Measurements from ENCODE around the gene C15orf61. TPM values are rescaled to one million over a fixed set of nuclear protein-coding genes. Genes with fewer than 3 reads are reported as not detected.

C15orf61 gene
- polyA plus RNA-seq, 1 donor from 2014 or later = 20.6 TPM

DNA sequence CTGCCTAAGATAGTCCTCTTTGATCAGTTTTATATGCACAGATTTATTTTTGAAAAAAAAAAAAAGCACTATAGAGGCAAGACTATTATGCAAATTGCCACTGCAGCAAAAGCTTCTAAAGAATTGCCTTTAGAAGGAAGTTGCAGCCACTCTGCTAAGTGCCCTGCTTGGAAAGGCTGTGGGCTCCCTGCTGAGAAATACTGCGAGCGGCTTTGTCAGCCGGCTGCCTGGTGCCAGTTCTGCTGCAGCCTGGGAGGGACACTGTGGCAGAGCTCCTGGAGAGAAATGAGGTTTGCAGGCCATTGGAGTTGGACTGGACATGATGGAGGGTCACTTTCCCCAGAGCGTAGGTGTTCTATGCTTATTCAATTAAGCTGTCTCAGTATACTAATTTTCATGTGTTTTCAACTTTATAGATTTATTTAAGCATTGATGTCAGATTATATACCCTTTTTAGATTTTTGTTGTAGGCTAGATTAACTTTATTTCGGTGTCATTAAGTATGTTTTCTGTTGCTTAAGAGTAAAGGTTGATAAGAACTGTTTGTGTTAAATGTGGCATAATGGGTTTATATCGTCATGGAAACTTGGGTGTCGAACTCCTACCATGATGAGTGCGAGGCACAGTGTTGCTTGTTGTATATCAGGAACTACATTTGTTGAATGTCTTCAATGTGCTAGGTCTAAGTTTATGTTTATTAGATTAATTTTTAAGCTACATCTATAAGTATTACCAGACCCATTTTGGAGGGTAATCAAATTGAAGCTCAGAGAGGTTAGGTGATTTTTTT, 28.1 kb downstream of the C15orf61 start:
- Histone ChIP-seq H3K27ac (ENCODE audit: low read length) (peak overlapping the region; percentile 73), H3K27me3 (ENCODE audit: insufficient read depth, low read depth, low read length) (no peaks in the 10 kb centered on the region), H3F3A (ENCODE audit: insufficient read depth, low read length, poor library complexity, severe bottlenecking) (no peaks in the 10 kb centered on the region), H4K20me1 (ENCODE audit: insufficient read depth) (no peaks in the 10 kb centered on the region), H3K4me3 (ENCODE audit: low read length) (peak overlapping the region; percentile 56), H2AFZ (ENCODE audit: low read depth, low read length) (no peak overlapping the region), H3K4me2 (ENCODE audit: low read length) (peak overlapping the region; percentile 72), H3K9me2 (ENCODE audit: insufficient read depth, low read length) (no peaks in the 10 kb centered on the region), H3K9ac (ENCODE audit: low read length) (peak overlapping the region; percentile 51), H3K9me3 (ENCODE audit: low read length) (no peaks in the 10 kb centered on the region), H3K79me2 (replicated peaks; ENCODE audit: insufficient read depth, low read length) (peaks cover 16% of the 10 kb centered on the region), H3K36me3 (ENCODE audit: insufficient read depth, low read length) (no peaks in the 10 kb centered on the region)
- TF ChIP-seq RAD21 (conservative IDR thresholded peaks at IDR 0.05) (peak; percentile 56), EZH2 (IDR thresholded peaks at IDR 0.05; ENCODE audit: borderline replicate concordance, insufficient read depth, low read length, poor library complexity, severe bottlenecking) (no peak), SMC3 (conservative IDR thresholded peaks at IDR 0.05; ENCODE audit: poor library complexity) (peak; percentile 45), MXI1 (conservative IDR thresholded peaks at IDR 0.05; ENCODE audit: poor library complexity, severe bottlenecking) (no peak), POLR2AphosphoS5 (IDR thresholded peaks at IDR 0.05) (peak; percentile 59), TAF1 (IDR thresholded peaks at IDR 0.05; ENCODE audit: low read depth) (peak; percentile 55), EP300 (conservative IDR thresholded peaks at IDR 0.05; ENCODE audit: poor library complexity, severe bottlenecking) (peak; percentile 72)
- TF ChIP-seq, protein P1, sequence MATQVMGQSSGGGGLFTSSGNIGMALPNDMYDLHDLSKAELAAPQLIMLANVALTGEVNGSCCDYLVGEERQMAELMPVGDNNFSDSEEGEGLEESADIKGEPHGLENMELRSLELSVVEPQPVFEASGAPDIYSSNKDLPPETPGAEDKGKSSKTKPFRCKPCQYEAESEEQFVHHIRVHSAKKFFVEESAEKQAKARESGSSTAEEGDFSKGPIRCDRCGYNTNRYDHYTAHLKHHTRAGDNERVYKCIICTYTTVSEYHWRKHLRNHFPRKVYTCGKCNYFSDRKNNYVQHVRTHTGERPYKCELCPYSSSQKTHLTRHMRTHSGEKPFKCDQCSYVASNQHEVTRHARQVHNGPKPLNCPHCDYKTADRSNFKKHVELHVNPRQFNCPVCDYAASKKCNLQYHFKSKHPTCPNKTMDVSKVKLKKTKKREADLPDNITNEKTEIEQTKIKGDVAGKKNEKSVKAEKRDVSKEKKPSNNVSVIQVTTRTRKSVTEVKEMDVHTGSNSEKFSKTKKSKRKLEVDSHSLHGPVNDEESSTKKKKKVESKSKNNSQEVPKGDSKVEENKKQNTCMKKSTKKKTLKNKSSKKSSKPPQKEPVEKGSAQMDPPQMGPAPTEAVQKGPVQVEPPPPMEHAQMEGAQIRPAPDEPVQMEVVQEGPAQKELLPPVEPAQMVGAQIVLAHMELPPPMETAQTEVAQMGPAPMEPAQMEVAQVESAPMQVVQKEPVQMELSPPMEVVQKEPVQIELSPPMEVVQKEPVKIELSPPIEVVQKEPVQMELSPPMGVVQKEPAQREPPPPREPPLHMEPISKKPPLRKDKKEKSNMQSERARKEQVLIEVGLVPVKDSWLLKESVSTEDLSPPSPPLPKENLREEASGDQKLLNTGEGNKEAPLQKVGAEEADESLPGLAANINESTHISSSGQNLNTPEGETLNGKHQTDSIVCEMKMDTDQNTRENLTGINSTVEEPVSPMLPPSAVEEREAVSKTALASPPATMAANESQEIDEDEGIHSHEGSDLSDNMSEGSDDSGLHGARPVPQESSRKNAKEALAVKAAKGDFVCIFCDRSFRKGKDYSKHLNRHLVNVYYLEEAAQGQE (IDR thresholded peaks at IDR 0.05; ENCODE audit: borderline replicate concordance) = peak; percentile 52

DNA sequence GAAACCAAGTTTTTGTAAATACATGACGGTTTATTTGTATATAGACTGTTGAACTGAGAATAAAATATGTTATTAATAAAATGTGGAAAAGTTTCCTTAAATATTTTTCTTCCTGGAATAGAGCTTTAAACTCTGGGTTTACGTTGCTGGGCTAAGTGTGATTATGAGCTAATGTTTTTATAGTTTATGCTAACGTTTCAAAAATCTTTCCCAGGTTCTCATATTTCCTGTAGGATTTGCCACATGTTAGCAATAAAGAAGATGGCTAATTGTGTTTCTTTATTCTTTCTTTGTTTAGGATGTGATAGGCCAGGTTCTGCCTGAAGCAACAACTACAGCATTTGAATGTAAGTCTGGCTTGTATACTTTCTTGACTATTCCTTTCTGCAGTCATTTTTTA, 28.8 kb downstream of the C15orf61 start:
- Histone ChIP-seq H3K27me3 (ENCODE audit: insufficient read depth, low read depth, low read length) (no peaks in the 10 kb centered on the region), H3K9me2 (ENCODE audit: insufficient read depth, low read length) (no peaks in the 10 kb centered on the region), H2AFZ (ENCODE audit: low read depth, low read length) (no peak overlapping the region), H3K9ac (ENCODE audit: low read length) (peak overlapping the region; percentile 51), H3K4me2 (ENCODE audit: low read length) (peak overlapping the region; percentile 15), H3K79me2 (replicated peaks; ENCODE audit: insufficient read depth, low read length) (peaks cover 16% of the 10 kb centered on the region), H3K27ac (ENCODE audit: low read length) (peak overlapping the region; percentile 73), H3F3A (ENCODE audit: insufficient read depth, low read length, poor library complexity, severe bottlenecking) (no peaks in the 10 kb centered on the region), H3K4me3 (ENCODE audit: low read length) (peak overlapping the region; percentile 56), H4K20me1 (ENCODE audit: insufficient read depth) (no peaks in the 10 kb centered on the region), H3K36me3 (ENCODE audit: insufficient read depth, low read length) (no peaks in the 10 kb centered on the region), H3K9me3 (ENCODE audit: low read length) (no peaks in the 10 kb centered on the region)
- TF ChIP-seq SMC3 (conservative IDR thresholded peaks at IDR 0.05; ENCODE audit: poor library complexity) (no peak), EZH2 (IDR thresholded peaks at IDR 0.05; ENCODE audit: borderline replicate concordance, insufficient read depth, low read length, poor library complexity, severe bottlenecking) (no peak), RAD21 (conservative IDR thresholded peaks at IDR 0.05) (no peak), MXI1 (conservative IDR thresholded peaks at IDR 0.05; ENCODE audit: poor library complexity, severe bottlenecking) (no peak), POLR2AphosphoS5 (IDR thresholded peaks at IDR 0.05) (no peak), EP300 (conservative IDR thresholded peaks at IDR 0.05; ENCODE audit: poor library complexity, severe bottlenecking) (no peak), TAF1 (IDR thresholded peaks at IDR 0.05; ENCODE audit: low read depth) (no peak)
- TF ChIP-seq, protein P1 (IDR thresholded peaks at IDR 0.05; ENCODE audit: borderline replicate concordance) = no peak
- TF ChIP-seq, protein P2, sequence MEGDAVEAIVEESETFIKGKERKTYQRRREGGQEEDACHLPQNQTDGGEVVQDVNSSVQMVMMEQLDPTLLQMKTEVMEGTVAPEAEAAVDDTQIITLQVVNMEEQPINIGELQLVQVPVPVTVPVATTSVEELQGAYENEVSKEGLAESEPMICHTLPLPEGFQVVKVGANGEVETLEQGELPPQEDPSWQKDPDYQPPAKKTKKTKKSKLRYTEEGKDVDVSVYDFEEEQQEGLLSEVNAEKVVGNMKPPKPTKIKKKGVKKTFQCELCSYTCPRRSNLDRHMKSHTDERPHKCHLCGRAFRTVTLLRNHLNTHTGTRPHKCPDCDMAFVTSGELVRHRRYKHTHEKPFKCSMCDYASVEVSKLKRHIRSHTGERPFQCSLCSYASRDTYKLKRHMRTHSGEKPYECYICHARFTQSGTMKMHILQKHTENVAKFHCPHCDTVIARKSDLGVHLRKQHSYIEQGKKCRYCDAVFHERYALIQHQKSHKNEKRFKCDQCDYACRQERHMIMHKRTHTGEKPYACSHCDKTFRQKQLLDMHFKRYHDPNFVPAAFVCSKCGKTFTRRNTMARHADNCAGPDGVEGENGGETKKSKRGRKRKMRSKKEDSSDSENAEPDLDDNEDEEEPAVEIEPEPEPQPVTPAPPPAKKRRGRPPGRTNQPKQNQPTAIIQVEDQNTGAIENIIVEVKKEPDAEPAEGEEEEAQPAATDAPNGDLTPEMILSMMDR (IDR thresholded peaks at IDR 0.05; ENCODE audit: poor library complexity, severe bottlenecking) = no peak

Measured in neural cell (in vitro differentiated cells).